Measurements from ENCODE around the gene PRDM9.

Gene PRDM9

DNA sequence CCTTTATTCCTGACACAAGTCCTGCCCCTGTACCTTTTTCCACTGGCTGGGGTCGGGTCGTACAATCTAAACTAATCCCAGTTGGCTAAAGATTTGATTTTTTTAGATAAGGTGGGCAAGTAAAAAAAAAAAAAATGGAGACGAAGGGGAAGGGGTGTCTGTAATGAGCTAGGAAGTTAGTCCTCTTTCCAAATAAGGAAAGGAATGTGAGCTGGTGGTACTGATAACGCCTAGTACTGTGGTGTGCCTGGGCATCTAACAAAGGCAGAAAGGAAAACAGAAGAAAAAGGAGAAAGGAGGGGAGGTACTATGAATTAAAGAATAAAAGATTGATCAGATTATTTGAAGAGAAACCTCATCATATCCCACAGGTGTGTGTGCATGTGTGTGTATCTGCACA, 21.3 kb downstream of the PRDM9 start:
- no peak for FAIRE-seq

DNA sequence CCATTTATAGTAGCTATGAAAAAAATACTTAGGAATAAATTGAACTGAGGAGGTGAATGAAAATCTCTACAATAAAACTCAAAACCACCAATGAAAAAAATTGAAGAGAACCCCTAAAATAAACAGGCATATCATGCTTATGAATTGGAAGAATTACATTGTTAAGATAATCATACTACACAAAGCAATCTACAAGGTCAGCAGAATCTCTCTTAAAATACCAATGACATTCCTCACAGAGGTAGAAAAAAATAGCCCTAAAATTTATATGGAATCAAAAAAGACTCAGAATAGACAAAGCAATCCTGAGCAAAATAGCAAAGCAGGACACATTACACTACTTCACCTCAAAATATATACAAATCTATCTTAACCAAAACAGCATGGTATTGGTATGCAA, 23.2 kb downstream of the PRDM9 start:
- FAIRE-seq: no peak

DNA sequence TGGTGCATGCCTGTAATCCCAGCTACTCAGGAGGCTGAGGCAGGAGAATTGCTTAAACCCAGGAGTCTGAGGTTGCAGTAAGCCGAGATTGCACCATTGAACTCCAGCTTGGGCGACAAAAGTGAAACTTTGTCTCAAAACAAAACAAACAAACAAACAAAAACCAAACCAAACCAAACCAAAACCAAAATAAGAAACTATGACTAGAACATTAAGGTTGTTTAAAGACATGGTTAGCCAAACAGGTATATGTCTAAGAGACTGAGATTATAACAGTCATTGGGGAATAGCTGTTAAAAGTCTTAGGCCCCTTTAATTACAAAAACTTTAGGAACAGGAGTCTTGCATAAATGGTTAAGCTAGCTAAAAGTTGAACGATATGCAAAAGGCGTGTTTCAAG, 63.6 kb downstream of the PRDM9 start:
- no peak for FAIRE-seq
